GM21619 (cell line): ENCODE measurements around the gene ZBTB32.

Source experiments
- ATAC-seq: cut with Tn5 transposase; IDR thresholded peaks from one replicate; pipeline ENCODE4 v1.9.1; 2021; ENCODE audit not compliant: unreplicated experiment

ZBTB32 gene

GRCh38 chr19:35734273-35734672 lies 29.9 kb downstream of the ZBTB32 start:
- ATAC-seq, result no peak

- no peak for ATAC-seq
Observed at GRCh38 chr19:35734889-35735288, 30.5 kb downstream of the ZBTB32 start.

GRCh38 chr19:35736913-35737886 lies 32.8 kb downstream of the ZBTB32 start:
- no peak for ATAC-seq

- no peak for ATAC-seq
Observed at GRCh38 chr19:35738021-35738886, 33.9 kb downstream of the ZBTB32 start.

- ATAC-seq, result no peak
Observed at GRCh38 chr19:35738887-35739229, 34.5 kb downstream of the ZBTB32 start.

- no peak for ATAC-seq
Observed at GRCh38 chr19:35739275-35740107, 35.1 kb downstream of the ZBTB32 start.

GRCh38 chr19:35740108-35740422 lies 35.7 kb downstream of the ZBTB32 start:
- ATAC-seq, result no peak

- peak; percentile 42 for ATAC-seq
Observed at GRCh38 chr19:35740423-35741202, 36.3 kb downstream of the ZBTB32 start.

GRCh38 chr19:35741203-35741515 lies 36.8 kb downstream of the ZBTB32 start:
- no peak for ATAC-seq

- ATAC-seq, result no peak
Observed at GRCh38 chr19:35742121-35742724, 37.9 kb downstream of the ZBTB32 start, which contains the start of gene IGFLR1. IGFLR1 (minus strand) TSS chr19:35742452; CDS start chr19:35741180, 1,272 bp downstream.

GRCh38 chr19:35743640-35744429 lies 39.5 kb downstream of the ZBTB32 start:
- no peak for ATAC-seq

- peak; percentile 31 for ATAC-seq
Observed at GRCh38 chr19:35744430-35745327, 40.3 kb downstream of the ZBTB32 start.

GRCh38 chr19:35745328-35746086 lies 41.1 kb downstream of the ZBTB32 start, which contains the start of the genes PSENEN and U2AF1L4:
PSENEN (plus strand) TSS chr19:35745651; CDS start chr19:35745931, 280 bp downstream.
U2AF1L4 (minus strand) TSS chr19:35745418; CDS start chr19:35745391, 27 bp downstream.
- peak; percentile 38 for ATAC-seq

- ATAC-seq, result no peak
Observed at GRCh38 chr19:35746087-35746462, 41.7 kb downstream of the ZBTB32 start.

GRCh38 chr19:35746531-35746930 lies 42.2 kb downstream of the ZBTB32 start:
- ATAC-seq, result no peak

- peak; percentile 65 for ATAC-seq
Observed at GRCh38 chr19:35748106-35749020, 44.0 kb downstream of the ZBTB32 start, which contains the start of gene LIN37. LIN37 (plus strand) TSS chr19:35748576; CDS start chr19:35748725, 149 bp downstream.
